GM18520 (cell line): ENCODE measurements around the gene HVCN1.
"Not testable (repeated sequence)": the region's sequence is repeated elsewhere in the genome, so short reads cannot be mapped to it uniquely, and the experiment has no call there.

Experiments
- ATAC-seq: cut with Tn5 transposase; IDR thresholded peaks from one replicate; pipeline ENCODE4 v1.9.1; 2021; ENCODE audit not compliant: unreplicated experiment

Gene HVCN1

DNA sequence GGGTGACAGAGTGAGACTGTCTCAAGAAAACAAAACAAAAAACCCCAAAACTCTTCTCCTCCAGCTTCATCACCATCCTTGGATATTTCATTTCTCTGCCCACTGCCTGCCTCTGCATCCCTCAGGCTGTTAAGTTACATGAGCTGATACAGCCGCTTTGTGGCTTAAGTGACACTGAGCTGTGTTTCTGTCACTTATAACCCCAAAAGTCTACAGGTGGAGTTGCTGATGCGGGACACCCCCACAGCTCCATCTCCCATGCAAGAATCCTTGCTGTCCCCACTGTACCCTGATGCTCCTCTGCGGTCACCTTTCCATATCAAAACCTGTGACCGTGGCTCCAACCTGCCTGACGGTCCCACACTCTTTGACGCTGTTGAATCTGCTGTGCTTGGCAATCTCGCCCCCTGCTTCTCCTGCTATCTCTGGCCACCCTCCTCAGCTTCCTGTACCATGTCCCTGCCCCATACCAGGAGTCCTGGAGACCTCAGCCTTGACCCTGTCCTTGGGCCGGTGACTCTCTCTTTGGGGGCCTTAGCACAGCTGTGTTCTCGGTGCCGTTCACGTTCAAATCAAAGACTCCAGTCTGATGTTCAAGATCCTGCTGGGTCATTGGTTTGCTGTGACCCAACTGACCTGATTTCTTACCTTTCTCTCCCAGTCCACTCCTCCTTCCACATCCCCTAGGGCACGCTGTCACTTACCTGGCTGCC is 20.3 kb downstream of the HVCN1 start:
- no peak for ATAC-seq

DNA sequence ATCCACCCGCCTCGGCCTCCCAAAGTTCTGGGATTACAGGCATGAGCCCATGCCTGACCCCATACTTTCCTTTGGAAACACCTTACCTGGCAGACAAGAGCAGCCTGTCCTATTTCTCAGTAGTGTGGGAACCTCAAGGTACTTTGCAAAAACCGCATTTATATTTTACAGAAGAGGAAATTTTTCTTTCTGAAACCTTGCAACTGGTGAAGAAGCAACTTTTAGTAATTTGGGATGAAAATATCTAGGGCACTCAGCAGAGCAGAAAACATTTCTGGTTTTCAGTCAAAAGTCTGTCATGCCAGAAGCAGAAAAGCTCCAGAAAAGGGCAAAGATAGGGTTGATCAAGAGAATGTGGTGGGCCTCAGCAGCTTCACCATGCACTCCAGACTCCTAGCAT is 21.2 kb downstream of the HVCN1 start:
- ATAC-seq, result no peak

DNA sequence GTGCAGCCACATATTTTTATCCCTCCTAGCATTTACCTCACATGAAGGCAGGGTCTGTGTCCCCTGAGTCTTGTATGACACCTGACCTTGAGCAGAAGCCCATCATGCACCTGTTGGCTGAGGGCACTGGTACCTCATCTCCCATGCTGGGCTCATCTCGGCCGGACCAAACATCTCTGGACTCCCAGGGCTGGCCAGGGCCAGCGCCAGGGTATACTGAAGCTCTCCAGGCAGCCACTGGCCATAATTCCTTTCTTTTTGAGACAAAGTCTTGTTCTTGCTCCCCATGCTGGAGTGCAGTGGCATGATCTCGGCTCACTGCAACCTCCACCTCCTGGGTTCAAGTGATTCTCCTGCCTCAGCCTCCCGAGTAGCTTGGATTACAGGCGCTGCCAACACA is 22.0 kb downstream of the HVCN1 start:
- ATAC-seq, result no peak

DNA sequence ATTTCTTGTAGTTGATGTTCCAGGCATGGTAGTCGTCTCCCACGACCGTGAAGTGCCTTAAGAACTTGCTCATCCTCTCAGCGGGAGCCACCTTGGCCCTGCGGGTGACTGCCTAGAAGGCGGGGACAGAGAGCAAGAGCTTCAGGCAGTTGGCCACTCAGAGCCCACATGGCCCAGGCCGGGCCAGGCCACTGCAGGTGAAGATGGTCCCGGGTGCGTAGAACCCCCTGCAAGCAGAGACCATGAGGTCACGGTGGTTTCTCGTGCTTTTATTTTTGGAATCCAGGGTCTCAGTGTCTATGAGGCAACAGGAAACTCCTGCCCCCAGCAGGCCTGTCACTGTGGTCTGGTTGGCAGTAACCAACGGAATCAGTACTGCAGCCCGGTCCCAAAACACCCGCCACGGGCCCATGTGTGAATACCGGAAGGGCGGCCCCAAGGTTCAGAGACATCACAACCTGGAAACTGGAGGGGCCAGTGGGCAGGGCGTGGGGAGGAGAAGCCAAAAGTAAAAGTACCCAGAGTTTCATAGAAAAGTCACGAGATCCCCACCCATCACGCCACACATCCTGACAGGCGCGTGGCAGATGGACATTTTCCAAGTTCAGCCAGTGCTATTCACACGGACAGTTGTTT is 27.5 kb downstream of the HVCN1 start:
- ATAC-seq, result peak; percentile 87

DNA sequence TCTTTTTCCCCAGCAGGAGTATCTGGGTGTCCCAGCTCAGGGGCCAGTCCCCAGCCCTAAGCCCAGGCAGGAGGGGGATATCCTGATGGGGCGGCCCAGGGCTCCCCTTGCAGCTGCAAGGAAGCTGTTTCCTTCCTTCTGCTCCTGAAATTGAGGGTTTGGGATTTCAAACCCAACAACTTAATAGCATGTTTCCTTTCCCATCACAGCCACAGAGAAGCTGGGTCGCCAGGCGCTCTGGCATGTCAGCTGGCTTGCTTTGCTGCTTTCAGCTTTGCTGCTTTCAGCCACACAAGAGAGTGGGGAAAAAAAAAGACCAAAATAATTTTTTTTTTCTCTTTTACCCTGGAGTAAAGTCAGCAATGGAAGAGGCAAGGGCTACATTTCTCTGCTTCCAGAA is 30.0 kb downstream of the HVCN1 start:
- ATAC-seq, result no peak

DNA sequence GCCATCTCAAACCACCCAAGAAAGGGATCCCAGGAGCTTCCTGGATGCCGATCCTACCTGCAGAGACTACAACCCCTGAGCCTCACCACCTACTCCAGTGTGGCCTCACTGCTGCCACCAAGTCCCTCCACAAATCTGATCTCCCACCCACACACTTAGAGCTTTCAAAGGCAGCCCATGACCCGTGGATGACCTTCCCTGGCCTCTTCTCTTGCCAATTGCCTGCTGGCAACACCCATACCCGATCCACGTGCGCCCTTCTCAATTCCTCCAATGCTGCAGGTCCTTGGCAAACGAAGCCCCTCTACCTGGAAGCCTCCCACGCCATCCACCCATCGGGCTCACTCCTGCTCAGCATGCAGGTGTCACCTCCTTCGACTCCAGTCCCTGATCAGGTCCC is 30.7 kb downstream of the HVCN1 start:
- no peak for ATAC-seq

DNA sequence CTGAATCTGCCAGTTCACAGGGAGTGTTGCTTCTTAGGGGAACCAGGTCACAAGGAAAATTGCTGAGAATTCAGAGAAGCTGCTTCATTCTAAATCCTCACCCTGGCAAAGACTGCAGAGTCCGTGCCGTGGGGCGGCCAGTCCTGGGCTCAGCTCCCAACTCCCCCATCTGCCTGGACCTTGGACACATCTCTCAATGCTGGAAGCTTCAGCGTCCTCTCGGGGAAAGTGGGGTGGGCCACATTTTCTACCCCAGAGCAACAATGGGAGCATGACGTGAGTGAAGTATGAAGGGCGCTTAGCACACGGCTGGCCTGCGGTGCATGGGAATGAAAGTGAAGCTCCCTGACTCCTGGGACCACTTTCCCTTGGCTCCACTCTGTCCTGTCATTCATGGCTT is 31.2 kb downstream of the HVCN1 start:
- ATAC-seq, result no peak

DNA sequence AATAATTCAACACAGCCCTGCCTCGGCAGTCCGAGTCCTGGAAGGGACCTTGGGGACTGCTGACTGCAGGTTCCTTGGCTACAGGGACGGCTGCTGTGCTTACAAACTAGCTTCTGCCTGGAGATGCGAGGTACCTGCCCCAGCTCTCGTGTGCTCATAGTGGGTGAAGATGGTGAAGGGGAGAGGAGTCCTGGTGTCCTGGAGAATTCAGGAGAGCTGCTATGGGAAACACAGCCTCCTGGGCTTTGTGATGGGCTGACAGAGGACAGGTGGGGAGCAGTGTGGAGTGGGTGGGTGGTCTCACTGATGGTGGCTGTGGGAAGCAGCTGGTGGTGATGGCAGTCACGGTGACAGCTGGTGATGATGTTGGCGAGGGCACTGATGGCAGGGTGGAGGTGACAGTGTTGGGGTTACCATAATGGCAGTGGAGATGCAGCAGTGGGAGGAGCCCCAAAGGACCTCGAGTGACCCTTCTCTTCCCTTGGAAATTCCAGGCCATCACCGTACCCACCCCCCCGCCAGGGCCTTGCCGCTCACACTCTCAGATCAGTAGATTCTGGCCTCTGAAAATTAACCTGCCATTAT is 32.8 kb downstream of the HVCN1 start:
- ATAC-seq, result no peak

DNA sequence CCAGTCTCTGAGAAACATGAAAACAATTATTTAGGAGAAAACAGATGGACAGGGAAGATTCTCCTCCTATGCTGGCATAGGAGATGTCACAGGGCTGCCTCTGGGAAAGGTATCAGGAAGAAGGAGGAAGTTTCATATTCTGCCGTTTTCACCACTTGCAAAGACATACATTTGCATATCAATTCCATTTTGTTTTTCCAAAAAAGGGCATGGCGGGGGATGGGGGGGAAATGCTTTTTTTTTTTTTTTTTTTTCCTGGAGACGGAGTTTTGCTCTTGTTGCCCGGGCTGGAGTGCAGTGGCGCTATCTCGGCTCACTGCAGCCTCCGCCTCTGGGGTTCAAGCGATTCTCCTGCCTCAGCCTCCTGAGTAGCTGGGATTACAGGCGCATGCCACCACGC is 34.7 kb downstream of the HVCN1 start:
- not testable (repeated sequence) for ATAC-seq

DNA sequence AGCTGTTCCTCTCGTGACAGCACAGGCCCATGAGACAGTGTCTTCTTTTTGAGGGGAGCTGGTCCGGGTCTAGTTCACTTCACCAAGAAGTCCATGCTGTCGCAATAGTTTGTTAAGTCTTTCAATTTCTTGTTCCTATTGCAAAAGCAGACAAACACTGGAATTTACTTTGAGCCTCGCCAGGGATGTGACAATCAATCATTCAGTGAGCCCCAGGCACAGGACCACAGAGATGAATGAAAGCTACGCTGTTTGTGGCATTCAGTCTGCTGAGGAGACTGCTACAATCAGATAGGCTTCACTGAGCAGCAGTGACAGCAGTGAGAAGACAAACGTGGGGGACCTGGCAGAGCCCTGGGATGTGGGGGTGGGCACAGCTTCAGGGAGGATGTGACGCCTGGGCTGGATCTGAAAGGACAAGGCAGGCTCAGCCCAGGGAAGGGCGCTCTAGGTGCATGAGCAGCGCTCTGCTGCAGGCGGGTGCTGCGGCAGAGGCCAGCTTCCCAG is 39.5 kb downstream of the HVCN1 start:
- no peak for ATAC-seq

DNA sequence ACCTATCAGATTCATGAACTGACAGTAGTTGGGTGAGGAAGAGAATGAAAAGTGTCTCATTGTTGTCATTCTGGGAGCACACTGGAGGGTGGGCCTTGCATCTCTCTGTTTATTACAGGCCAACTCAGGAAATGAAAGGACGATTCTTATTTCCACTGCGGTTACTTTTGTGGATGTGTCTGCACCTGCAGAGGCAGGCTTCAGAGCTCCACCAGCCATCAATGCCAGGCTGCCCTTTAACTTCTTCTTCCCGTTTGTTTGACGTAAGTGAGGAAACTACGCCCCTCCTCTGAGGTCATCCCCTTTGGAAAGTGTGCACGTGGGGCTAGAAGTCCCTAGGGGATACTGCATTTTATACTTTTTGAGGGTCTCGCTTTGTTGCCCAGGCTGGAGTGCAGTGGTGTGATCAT is 41.3 kb downstream of the HVCN1 start:
- no peak for ATAC-seq

DNA sequence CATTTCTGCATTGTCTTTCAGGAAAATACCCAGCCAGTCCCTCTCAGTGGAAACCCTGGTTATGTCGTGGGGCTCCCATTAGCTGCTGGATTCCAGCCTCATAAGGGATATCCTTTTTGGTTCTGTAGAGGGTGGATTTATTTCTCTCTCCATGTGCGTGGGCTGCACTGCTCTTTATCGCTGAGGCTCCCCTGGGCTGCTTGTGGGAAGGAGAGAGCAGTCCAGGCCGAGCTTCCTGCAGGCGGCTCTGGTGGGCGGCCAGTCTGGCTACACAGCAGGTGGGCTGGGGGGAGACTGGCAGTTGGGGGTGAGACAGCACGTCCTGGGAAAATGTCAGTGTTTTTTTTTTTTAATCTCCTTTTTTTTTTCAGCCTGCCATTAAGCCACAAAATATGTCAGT is 47.4 kb downstream of the HVCN1 start:
- ATAC-seq, result no peak

DNA sequence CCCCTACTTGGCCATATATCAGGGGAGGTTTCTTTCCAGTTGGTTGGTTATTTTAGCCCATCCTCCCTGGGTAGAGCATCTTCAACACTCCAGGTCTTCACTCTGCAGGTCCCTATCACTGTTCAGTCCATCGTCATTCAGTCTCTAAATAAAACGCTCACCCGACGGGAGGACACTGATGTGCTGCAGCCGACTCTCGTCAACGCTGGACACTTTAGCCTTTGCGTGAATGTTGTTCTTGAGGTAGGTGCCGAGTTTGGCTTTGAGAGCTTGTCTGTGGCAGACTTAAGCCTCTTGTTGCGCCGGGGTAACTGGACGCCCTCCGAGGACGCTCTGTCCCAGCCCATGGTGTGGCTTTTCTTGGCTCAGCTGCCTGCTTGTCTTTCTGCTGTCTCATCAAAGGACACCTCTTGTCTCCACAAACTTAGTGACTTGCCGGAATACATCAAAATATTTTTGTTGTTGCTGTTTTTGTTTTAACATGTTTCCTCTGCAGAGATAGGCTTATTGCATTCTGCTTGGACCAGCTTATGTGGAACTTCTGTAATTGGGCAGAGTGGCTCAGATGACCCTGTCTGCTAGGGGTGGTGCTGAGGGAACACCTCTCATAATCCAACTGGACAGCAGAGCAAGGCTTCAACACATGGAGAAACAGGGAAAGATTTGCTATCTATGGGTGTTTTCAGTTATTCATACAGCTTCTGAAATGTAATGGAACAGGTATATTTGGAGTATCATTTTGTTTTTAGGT is 48.5 kb downstream of the HVCN1 start:
- ATAC-seq, result no peak

DNA sequence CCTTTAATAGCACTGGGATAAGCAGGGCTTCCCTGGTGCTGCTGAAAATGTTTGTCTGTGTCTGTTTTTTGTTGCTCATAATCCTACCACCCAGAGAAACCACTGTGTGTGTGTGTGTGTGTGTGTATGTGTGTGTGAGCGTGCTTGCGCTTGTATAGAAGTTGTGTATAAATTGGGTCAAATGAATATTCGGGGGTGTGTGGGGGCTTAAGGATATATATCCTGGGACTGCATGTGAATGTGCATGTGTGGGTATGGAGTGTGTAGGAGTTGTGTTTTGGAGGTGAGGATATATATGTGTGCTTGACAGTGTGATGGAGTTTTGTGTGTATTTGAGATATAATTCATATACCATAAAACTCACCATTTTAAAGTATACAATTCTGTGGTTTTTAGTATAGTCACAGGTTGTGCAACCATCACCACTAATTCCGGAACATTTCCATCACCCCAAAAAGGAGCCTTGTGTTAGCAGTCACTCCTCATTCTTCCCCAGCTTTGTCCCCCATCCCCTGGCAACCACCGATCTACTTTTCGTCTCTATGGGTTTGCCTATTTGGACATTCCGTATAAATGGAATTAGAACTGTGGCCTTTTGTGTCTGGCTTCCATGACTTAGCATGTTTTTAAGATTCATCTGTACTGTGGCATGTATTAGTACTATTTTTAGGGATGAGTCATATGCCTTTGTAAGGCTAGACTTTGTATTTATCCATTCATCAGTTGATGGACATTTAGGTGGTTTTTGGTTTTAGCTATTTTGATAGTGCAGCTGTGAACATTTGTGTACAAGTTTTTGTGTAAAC is 49.4 kb downstream of the HVCN1 start:
- ATAC-seq, result no peak

DNA sequence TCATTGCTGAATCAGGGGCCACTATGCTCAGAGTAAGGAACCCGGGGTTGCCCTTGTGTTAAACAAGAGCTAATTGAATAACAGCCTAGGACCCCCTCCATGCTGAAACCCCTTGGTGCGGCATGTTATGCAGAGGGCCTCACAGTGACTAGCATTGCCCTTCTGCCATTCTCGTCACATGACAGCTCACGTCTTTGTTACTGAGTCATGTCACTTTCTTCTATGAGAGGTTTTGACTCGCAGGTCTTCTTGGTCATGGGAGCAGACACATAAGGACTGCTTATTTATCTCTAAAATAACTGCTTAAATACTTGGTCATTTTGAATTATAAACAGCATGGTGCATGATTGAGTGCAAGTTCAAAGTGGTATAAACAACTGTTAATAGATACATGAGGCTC is 50.1 kb downstream of the HVCN1 start:
- ATAC-seq, result no peak

DNA sequence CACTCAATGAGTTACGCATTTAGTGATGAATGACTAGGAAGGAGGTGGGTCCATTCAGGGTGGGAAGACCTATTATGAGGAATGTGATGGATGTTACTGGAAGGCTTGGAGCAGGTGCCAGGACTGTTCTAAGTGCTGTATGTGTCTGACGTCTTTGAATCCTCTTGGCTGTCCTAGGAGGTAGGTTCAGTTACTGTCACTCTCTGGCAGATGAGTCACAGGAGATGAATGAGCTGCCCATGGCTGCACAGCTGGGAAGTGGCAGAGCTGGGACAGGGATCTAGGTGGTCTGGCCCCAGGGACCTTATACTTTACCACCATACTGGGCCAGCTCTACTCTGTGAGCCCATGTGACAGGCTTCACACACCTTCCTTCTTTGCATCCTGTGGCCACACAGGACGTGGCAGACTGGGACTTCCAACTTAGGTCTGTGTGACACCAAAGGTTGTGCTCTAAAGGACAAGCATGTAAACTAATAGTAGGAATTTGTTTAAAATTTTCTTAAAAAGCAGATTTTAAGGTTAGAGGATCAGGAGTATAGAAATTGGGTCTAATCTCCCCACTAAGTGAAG is 51.0 kb downstream of the HVCN1 start:
- no peak for ATAC-seq

DNA sequence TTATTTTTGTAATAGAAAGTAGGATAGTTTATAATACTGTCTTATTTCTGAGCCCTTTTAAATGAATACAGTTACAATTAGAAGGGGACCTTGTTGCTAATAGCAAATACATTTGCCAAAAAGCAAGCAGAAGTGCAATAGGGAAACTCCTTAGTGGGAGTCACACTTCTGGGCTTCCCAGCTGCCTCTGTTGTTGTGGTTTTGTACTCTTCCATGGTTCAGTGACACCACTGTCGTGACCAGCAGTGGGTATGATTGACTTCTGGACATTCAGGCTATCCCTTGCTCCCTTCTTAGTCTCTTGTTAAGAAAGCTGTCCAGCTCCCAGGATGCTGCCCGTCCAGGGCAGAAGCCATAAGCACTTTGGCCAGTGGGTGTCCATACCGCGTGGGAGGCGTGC is 52.4 kb downstream of the HVCN1 start:
- ATAC-seq, result no peak

DNA sequence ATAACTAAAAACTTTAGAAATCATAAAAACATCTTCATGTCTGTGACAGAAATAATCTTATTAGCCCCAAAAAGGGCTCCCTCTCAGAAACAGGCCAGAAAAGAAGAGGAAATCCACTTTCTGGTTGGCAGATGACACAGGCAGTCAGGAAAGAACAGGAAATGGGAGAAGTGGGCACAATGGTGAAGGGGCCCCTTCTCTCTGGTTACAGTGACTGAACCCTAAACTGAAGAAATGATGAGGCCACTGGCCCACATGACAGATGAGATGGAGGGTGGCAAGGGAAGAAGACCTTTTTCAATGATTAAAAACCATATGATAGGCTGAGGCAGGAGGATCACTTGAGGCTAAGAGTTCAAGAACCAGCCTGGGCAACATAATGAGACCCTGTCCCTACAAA is 53.9 kb downstream of the HVCN1 start:
- ATAC-seq, result no peak

DNA sequence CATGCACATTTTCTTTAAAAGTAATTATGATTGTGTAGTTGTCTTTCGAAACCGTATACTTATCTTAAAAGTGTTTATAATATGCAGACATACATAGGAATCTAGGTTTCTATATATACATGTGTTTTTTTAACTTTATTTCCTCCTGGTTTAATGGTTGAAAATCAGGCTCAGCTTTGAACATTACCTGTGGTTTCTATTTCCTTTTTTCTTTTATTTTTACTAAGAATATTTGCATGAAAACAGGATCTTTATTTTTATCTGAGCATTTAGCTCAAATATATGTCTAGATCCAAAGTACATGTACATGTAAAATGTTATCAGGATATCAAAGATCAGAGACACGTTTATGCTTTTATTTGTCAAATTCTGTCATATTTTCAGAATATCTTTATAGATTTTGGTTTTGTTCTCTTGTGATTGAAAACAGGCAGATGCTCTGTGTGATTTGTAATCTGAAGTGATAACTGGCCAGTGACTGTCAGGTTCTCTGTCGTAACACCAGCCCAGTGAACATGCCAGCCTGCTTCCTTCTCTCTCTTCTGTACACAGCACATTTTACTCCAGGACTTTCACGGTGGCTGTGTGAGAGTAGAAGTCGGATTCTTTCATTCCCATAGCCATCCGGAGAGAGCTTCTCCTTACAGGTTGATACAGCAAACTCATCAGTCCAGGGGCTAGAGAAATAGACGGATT is 61.3 kb downstream of the HVCN1 start:
- ATAC-seq, result no peak

DNA sequence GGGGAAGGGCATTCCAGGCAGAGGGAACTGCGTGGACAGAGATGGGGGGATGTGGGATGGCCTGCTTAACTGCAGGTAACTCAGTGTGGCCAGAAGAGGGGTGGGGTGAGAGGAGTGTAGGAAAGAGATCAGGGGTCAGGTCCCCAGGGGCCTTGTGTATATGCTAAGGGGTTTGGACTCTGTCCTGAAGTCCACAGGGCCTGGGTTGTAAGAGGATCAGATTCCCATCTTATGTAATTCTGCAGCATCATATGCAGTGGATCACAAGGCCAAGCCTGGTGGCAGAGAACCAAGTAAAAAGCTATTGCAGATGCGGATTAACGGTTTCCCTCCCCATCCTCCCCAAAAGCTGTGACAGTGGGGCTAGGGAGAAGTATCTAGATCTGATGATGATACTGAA is 66.3 kb downstream of the HVCN1 start:
- ATAC-seq, result no peak
